NCI-H187 (cell line): ENCODE measurements around the gene SEMA4C.
A peak's percentile ranks its signal among the peaks of the same experiment; 100 is the strongest.

Source experiments
- DNase-seq, 2 experiments: peaks; one replicate each; lab custom pipeline; 2025; lab: John Stamatoyannopoulos, UW

The SEMA4C gene

DNA sequence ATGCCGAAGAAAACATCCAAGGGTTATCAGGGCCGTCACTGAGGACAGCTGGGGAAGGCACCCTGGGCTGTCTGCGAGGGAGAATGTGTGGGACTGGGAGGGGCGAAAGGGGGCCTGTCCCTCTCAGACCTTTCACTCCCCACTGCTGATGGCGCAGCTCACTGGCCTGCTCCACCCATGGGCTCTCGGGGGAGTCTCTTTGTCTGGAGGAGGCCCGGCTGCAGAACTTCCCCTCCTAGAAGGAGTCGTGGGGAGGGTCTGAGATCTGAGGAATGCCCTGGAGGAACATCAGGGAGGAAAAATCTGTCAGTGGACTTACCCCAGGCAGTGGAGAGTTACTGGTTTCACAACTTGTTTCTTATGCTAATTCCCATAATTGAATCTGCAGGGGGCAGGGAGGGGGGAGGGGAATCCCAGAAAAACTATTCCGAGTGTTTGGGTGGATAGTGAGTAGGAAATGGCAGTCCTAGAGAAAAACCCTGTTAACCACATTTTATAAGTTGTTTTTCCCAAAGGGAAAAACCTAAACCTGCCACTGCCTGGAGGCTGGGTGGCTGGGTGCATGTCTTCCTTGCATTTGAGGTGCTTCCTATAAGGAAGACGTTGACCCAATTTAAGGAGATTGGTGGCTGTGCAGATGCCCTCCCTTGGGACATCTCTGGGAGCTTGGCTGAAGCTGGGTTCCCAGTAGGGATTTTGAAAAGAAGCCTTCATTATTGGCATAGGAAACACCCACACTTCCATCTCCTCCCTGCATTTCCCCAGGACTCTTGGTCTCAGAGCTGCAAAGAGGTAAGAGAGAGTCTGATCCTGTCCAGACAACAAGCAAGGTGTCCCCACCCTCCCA lies 11.7 kb upstream of the SEMA4C start:
- no peak for DNase-seq

DNA sequence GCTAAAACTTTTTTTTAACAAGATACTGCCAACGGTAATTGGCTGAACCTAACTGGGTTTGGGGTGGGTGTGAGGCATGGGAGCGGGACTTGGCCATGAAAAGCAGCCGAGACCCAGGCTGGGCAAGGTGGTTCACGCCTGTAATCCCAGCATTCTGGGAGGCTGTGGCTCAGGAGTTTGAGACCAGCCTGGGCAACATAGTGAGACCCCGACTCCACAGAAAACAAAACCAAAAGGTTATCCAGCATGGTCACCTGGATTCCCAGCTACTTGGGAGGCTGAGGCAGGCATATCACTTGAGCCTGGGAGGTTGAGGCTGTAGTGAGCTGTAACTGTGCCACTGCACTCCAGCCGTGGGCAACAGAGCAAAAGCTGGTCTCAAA lies 11.0 kb upstream of the SEMA4C start:
- no peak for DNase-seq

GRCh38 chr2:96879545-96880040 lies 9.7 kb upstream of the SEMA4C start:
- DNase-seq: no peak

- no peak for DNase-seq
Observed at GRCh38 chr2:96878796-96879544, 9.1 kb upstream of the SEMA4C start.

DNA sequence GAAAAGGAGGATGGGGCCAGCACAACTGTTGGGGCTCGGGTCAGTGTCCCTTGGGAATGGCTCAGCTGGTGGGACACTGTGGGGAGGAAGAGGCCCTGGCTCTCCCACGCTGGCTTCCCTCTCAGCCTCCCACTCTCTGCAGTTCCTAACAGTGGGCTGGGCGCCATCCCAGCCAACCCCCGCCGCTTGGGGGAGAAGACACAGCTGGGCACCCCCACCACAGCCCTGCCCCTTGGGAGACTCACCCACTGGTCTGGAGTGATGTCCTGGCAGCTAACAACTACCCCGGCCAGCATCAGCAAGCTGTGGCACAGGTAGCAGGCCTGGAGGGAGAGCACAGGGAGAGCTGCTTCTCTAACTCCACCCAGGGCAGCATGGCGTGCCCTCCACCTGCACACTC lies 8.3 kb upstream of the SEMA4C start:
- no peak for DNase-seq

- DNase-seq: no peak
Observed at GRCh38 chr2:96877631-96878092, 7.8 kb upstream of the SEMA4C start.

GRCh38 chr2:96877042-96877451 lies 7.2 kb upstream of the SEMA4C start:
- no peak for DNase-seq

- DNase-seq: no peak
Observed at GRCh38 chr2:96876269-96877041, 6.6 kb upstream of the SEMA4C start.

DNA sequence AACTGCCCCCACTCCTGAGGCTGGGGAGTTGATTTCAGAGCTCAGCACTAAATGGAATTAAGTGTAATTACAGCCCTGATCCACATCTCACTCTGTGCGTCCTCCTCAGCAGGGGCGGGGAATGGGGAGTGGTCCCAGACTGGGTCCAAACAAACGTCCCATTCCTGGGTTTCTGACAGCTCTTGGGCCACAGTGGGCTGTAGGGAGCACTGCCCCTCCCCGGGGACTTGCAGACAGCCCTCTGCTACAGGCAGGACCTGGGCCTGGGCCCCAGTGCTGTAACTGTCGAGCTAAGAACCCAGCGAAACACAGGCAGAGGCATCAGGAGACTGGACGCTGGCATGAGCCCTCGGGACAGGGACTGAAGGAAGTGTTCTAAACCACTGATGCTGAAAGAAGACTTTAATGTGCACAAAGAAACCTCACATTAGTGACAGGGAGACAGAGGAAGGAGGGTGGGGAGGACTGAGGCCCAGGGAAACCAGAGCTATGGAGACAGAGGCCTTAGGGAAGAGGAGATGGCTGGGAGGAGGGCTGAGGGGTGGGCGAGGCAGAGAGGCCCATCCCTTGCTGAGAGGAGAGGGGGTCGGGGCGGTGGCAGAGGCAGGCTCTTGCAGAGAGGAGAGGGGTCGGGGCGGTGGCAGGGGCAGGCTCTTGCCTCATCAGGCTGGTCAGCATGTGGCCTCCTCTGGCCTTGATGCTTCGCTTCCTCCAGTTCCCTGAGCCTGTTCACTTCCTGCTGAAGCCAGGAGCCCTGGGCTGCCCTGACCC lies 5.8 kb upstream of the SEMA4C start:
- DNase-seq: no peak

- DNase-seq: no peak
Observed at GRCh38 chr2:96874198-96874831, 4.4 kb upstream of the SEMA4C start.

DNA sequence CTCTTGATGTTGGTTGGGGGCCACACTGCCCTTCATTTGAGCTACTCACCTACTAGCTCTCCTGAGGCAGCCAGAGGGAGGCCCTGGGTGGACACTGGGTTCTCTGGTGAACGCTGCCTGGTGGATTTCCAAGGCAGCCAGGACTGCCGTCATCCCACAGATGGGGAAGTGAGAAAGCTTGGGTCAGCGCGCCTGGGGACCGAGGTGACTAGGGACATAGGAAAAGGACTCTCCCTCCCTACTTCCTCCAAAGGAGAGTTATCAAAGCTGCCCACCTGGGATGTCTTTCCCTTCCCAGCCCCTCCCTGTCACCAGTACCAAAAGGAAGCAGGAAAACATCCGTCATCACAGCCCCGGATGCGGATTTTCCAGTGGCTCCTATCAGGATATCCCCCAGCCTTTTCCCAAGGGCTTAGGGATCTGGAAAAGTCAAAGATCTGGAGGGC lies 3.8 kb upstream of the SEMA4C start:
- DNase-seq: no peak

GRCh38 chr2:96872591-96873349 lies 2.9 kb upstream of the SEMA4C start:
- no peak for DNase-seq

DNA sequence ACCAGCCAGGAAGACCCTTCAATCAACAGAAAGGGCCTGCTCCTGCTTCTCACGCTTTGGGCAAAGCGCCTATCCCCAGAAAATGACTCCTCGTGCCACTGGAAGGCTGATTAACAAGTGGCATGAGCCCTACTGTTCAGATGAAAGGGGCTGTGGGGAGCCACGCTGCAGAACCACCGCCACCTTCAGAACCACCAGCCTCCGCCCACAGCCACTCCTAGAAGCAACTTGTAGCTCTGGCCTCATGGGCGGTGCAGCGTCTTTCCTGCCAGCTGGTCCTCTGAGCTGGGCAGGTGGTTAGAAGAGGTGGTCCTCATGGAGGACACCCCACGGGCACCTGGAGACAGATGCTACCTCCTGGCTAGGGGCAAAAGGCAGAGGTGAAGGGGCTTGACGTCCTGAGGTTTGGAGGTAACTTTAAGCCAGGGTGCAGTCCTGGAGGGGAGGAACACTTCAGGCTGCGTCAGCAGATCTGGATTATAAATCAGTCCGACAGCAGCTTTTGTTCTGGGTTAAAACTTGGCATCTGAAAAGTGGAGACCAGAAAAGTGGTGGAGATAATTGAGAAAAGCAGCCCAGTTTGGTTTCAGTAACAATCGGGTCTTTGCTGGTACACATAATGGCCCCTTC lies 861 bp upstream of the SEMA4C start:
- peak; percentile 28 to 61 for DNase-seq

DNA sequence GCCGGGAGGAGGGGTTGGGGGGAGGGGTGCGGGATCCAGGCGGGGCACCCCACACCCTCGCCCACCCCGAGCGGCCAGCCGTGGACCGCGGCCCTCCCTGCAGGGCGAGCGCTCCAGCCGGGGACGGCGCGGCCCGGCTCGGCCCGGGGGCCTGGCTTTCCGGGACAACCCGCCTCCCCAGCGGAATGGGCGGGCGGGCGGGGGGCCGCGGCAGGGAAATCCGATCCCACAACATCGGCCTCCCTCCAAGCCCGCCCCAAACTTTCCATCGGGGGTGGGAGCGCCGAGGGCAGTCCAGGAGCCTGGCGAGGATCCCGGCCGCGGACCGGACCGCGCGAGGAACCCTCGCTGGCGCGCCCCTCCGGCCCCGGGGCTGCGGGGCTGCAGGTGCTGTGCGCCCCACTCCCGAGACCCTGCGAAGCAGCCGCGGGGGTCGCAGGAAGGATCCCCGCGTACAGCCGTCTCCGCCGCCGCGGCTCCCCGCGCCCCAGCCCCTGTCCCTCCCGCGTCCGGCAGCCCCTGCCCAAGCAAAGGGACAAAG lies 529 bp downstream of the SEMA4C start:
- peak in 1 of 2 experiments; percentile 24 for DNase-seq

DNA sequence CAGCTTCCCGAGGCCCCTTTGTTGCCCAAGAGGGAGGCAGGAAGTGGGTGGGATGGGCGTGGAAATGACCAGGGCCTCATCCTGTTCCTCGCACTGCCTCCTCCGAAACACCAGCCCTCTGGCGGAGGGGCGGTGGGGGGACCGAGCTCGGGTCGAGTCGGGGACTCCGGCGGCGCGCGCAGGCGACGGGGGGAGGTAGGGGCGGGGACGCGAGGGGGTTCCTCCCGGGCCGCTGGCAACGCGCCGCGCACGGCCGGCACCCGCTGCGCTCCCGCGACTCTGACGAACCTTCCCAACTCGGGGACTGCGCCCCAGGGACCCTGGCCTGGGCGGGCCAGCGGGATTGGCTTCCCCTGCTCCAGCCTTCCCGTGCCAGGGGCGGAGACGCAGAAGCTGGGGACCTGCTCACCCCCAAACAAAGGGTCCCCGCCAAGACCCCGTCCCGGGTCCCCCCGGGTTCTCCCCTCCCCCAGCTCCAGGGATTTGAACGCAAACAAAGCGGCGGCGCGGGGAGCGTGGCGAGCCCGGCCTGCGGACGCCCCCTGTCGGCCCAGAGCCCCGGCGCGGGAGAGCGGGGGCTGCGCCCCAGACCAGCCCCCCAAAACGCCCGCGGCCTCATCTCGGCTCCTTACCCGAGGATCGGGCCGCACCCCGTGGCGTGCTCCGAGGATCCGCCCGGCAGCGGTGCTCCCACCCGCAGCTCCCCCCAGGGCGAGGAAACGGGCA lies 1.2 kb downstream of the SEMA4C start:
- no peak for DNase-seq

GRCh38 chr2:96867756-96868554 lies 1.9 kb downstream of the SEMA4C start:
- DNase-seq: no peak

- DNase-seq: no peak
Observed at GRCh38 chr2:96866986-96867755, 2.7 kb downstream of the SEMA4C start.
